HG03095 (cell line): ENCODE results near the gene SRRM2.

ENCODE experiments used
- ATAC-seq: cut with Tn5 transposase; IDR thresholded peaks from one replicate; pipeline ENCODE4 v1.9.1; 2021; ENCODE audit warnings: moderate library complexity; ENCODE audit not compliant: unreplicated experiment

SRRM2 gene

GRCh38 chr16:2737895-2738418 is 14.5 kb upstream of the SRRM2 start:
- ATAC-seq = no peak

- ATAC-seq = no peak
These were observed 13.8 kb upstream of the SRRM2 start for GRCh38 chr16:2738615-2739014.

GRCh38 chr16:2739625-2740430 is 12.6 kb upstream of the SRRM2 start:
- no peak for ATAC-seq

GRCh38 chr16:2740476-2740875 is 12.0 kb upstream of the SRRM2 start:
- no peak for ATAC-seq

GRCh38 chr16:2741168-2741567 is 11.3 kb upstream of the SRRM2 start:
- no peak for ATAC-seq

- ATAC-seq = no peak
These were observed 10.0 kb upstream of the SRRM2 start for GRCh38 chr16:2742323-2743006.

GRCh38 chr16:2743007-2743810 is 9.2 kb upstream of the SRRM2 start:
- no peak for ATAC-seq

GRCh38 chr16:2744711-2745110 is 7.7 kb upstream of the SRRM2 start:
- ATAC-seq = no peak

GRCh38 chr16:2745116-2745890 is 7.1 kb upstream of the SRRM2 start:
- no peak for ATAC-seq

- no peak for ATAC-seq
These were observed 6.5 kb upstream of the SRRM2 start for GRCh38 chr16:2745961-2746360.

GRCh38 chr16:2748757-2749455 is 3.5 kb upstream of the SRRM2 start:
- no peak for ATAC-seq

GRCh38 chr16:2749476-2749875 is 3.0 kb upstream of the SRRM2 start:
- no peak for ATAC-seq

- ATAC-seq = no peak
These were observed 2.5 kb upstream of the SRRM2 start for GRCh38 chr16:2749936-2750335.

- peak; percentile 4 for ATAC-seq
These were observed 832 bp upstream of the SRRM2 start for GRCh38 chr16:2751577-2752034.

GRCh38 chr16:2752850-2753732 is 653 bp downstream of the SRRM2 start:
- peak; percentile 28 for ATAC-seq

- ATAC-seq = no peak
These were observed 1.2 kb downstream of the SRRM2 start for GRCh38 chr16:2753733-2754020.

GRCh38 chr16:2755158-2755557 is 2.7 kb downstream of the SRRM2 start:
- ATAC-seq = no peak

- no peak for ATAC-seq
These were observed 4.0 kb downstream of the SRRM2 start for GRCh38 chr16:2756288-2757015.
